ENCODE results near the gene CSF2RB. TPM values are rescaled to one million over a fixed set of nuclear protein-coding genes. Genes with fewer than 3 reads are reported as not detected.

Gene CSF2RB
- total RNA-seq, 1 experiment from 2014 or later, result not detected

DNA sequence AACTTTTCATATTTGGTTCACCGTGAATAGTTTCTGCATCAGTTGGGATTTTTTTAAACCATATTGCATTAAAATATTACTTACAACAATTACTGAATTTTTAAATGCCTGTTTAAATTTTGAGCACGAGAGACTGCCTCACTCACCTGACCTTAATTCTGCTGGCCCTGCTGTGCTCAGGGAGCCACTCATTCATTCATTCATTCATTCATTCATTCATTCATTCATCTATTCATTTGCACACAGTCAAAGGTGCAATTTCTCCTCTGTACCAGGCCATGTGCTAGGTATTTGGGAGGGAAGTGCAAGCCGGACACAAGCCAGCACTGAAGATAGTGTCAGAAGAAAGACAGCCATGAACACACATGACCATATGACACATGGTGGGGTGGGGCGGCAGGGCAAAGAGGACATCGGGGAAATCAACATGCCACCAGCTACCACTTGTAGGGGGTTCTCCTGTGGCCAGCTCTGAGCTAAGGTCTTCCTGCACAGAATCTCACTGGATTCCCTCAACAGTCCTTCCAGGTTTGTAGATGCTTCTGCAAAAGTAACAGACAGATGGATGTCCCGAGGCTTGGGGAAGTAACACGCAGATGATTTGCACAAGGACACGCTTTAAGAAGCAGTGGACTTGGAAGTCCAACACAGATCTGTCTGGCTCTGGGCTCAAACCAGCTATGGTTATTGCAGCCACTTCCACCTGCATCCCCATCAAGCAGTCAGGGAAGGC is 568 bp upstream of the CSF2RB start:
- in situ Hi-C loops (cut with HindIII; ENCODE audit: low sequenced_read_pairs), result no loop called here
- peak; percentile 4 for DNase-seq (ENCODE audit: low spot score)

DNA sequence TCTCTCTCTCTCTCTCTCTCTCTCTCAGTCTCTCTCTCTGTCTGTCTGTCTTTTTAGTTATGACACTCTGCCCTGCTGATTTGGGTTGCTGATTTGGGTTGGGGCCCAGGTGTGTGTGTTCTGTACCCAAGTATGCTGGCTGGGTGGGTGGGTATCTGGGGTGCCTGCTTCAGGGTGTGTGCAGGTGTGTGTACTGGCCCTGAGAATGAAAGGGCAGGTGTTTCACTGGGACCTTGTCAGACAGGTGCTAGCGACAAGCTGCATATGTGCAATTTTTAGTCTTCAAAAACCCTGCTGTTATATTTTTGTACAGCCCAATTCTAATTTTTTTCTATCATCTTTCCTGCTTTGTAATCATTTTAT is 943 bp downstream of the CSF2RB start:
- in situ Hi-C loops (cut with HindIII; ENCODE audit: low sequenced_read_pairs), result no loop called here
- DNase-seq (ENCODE audit: low spot score), result no peak

DNA sequence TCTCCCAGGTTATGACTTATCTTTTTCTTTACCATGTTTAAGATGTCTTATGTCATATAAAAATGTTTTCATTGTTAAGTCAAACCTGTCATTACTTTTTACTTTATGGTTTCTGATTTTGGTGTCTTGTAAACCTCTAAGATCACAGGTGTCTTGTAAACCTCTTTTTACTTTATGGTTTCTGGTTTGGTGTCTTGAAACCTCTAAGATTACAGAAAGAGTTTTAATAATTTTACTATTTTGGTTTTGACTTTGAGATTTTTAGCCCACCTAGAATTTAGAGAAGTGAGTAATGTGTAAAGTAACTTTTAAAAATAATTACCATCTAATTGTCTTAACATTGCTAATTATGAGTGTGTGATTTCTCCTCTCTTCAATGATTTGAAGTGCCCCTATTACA is 2.6 kb downstream of the CSF2RB start:
- no peak for DNase-seq (ENCODE audit: low spot score)
- in situ Hi-C loops (cut with HindIII; ENCODE audit: low sequenced_read_pairs), result no loop called here

DNA sequence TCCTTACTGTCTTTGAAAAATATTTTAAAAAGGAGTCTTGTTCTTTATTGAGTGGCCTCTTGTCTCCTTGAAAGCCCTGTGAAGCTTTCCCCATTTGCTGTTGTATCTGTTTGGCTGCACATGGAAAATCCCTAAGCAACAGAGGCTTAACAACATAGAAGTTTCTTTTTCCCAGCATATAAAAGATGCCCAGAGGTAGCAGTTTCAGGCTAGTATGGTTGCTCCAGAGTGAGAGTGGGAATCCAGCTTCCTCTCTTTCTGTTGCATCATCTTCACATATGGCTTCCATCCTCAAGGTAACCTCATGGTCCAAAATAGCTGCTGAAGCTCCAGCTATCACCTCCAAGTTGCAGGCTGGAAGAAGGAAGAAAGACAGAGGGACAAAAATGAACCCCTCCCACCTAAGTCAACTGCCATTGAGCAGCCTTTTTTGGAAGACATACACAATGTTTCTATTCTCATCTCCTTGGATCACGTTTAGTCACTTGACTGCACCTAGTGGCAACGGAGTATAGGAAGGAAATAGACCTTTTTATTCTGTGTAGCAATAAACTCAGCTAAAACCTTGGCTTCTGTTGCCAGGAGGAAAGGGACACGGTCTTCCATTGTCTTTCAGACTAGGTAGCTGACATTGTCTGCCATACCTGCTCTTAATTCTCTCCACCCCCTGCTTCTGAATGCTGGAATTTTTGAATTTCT is 5.3 kb downstream of the CSF2RB start:
- in situ Hi-C loops (cut with HindIII; ENCODE audit: low sequenced_read_pairs), result no loop called here
- no peak for DNase-seq (ENCODE audit: low spot score)

DNA sequence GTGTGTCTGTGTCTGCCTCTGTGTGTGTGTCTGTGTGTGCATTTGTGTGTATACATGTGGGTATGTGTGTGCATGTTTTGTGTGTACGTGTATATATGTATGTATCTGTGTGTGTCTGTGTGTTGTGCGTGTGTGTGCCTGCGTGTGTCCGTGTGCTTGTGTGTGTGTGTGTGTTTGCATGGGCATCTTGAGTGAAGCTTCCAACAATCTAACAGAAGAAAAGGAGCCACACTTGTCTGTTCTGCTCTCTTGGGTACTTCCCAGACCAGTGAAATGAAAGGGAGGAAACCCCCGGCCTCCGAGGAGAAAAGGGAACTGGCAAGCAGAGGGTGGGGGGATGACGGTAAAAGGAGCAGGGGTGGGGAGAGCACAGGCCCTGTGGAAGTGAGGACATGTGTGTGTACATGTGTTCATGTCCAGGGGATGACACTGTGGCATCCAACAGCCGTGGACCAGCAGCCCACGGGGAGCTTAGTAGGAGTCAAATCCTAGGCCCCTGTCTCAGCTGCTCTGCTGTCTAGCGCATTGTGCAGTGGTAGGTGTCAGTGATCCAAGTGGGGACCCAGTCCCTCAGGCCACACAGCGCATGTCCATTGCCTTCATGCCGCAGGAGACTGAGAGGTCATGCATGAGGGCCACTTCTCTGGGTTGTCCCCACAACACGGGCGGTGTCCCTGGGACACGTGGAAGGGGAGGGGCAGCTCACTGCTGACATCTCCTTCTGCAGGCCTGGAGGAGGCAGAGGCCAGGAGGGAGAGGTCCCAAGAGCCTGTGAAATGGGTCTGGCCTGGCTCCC is 8.1 kb downstream of the CSF2RB start:
- in situ Hi-C loops (cut with HindIII; ENCODE audit: low sequenced_read_pairs), result no loop called here

DNA sequence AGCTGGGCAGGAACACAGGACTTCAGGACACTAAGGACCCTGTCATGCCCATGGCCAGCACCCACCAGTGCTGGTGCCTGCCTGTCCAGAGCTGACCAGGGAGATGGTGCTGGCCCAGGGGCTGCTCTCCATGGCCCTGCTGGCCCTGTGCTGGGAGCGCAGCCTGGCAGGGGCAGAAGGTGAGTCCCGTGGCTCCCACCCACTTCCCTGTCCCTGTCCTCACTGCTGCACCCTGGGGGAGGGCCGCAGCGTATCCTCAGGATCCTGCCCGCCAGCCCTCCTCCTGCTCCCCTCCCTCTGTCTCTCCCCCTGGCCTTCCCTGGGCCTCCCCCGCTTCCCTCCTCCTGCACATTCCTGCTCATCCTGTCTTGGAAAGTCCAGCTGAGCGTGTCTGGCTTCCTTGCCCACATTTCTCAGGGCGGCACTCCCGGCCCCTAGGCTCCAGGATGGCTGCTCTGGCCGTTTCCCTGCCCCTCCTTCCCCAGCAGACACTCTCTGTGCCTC is 8.7 kb downstream of the CSF2RB start:
- DNase-seq (ENCODE audit: low spot score), result no peak
- in situ Hi-C loops (cut with HindIII; ENCODE audit: low sequenced_read_pairs), result no loop called here

More for the DNA sequence above, 8.1 kb downstream of the CSF2RB start:
- DNase-seq (ENCODE audit: low spot score), result no peak

DNA sequence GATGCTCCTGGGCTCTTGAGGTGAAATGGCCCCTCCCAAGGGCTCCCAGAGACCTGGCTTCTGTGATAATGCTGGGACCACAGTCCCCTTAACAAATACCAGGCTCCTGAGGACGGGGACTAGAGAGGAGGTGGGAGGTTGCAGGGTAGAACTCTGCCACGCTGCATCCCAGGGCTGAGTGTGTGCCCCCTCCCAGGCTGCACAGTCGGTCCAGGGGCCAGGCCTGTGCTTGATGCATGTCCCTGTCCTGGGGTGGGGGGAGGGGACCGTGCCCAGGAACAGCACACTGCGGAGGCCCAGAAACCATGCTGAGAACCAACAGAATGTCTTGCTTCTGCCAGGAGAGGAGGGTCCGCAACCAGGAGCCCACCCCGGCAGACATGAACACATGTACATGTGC is 9.3 kb downstream of the CSF2RB start:
- no peak for DNase-seq (ENCODE audit: low spot score)
- in situ Hi-C loops (cut with HindIII; ENCODE audit: low sequenced_read_pairs), result no loop called here

DNA sequence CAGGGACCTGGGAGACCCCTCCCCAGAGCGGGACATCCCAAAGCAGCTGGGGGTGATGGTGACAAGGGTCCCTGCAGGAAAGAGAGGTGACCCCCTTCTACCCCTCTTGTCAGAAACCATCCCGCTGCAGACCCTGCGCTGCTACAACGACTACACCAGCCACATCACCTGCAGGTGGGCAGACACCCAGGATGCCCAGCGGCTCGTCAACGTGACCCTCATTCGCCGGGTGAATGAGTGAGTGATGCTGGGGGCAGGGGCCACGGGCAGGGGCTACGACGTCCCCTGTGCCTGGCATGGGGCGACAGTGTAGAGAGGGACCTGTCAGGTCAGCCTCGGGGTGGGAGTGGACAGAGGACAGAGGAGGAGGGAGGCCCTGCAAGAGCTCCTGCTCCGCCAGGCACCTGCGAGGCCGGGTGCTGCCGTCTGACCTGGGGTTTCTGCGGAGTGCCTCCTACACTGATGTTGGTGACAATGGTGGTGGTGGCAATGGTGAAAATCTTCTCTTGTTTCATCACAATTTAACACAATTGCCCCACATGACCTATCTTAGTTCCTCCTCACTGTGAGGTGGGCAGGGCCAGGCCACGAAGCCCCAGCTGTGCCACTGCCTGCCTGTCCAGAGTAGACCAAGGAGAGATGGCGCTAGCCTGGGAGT is 9.8 kb downstream of the CSF2RB start:
- DNase-seq (ENCODE audit: low spot score), result no peak
- in situ Hi-C loops (cut with HindIII; ENCODE audit: low sequenced_read_pairs), result no loop called here

DNA sequence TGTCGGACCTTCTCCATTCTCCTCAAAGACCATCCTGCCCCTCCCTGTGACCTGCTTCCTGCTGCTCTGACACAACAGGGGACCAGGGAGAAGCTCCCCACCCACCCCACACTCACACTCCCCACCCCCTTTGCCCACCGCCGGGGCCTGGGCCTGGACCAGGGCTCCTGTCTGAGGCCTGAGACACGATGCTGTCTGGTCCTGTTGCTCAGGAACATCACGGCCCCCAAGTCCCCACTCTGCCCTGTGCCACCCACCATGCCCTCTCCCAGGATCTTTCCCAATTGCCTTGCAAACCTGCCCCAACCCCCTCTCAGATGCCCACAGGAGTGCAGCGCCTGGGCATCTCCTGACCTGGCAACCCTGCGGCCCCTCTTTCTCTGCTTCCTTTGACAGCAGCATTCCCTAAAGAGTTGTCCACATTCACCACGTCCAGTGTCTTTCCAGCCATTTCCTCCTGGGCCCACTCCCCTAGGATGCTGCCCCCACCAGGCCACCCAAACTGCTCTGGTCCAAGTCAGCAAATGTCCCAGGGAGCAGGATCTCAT is 10.8 kb downstream of the CSF2RB start:
- no peak for DNase-seq (ENCODE audit: low spot score)
- in situ Hi-C loops (cut with HindIII; ENCODE audit: low sequenced_read_pairs), result no loop called here

DNA sequence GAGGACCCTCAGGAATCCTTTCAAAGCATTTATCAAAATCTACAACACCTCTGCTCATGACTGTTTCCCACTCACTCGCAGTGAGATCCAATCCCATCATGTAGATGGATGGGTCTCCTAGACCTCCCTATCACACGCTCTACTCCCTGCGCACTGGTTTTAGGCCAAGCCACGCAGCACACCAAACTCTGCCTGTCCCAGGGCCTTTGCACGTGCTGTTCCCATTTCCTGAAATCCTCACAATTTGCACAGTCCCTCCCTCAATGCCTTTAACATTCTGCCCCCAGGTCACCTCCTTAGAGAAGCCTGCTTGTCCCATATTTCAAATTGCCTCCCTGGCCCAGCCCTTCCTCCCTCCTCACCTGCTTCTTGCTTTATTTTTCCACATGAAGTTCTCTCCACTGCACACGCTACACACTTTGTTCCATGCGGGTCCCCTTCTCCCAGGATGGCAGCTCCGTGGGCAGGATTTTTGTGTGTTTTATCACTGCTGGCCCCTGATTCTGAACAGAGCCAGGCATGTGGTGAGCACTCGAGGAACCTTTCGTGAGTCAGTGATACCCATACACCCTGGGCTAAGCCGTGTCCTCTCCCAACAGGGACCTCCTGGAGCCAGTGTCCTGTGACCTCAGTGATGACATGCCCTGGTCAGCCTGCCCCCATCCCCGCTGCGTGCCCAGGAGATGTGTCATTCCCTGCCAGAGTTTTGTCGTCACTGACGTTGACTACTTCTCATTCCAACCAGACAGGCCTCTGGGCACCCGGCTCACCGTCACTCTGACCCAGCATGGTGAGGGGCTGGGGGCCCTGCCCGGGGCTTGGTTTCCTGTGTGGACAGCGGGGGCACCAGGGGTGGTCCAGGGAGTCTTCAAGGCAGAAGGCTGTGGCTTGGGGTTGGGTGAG is 12.2 kb downstream of the CSF2RB start:
- in situ Hi-C loops (cut with HindIII; ENCODE audit: low sequenced_read_pairs), result no loop called here
- no peak for DNase-seq (ENCODE audit: low spot score)

DNA sequence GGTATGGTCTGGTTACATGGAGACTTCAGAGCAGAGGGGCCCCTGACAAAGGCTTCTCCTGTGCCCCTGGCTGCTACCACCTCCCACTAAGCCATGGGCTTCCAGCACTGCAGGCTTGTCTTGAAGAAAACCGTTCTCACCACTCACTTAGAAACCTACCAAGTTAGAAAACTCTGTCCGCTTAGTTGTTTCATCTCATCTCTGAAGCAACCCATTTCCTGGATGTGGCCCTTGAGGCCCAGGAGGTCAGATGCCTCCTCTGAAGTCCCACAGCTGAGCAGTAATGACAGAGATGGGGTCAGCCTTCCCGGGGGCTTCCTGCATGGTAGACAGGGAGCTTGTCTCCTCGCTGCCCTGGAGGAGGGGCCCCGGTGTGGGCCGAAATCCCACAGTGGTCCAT is 12.9 kb downstream of the CSF2RB start:
- DNase-seq (ENCODE audit: low spot score), result no peak
- in situ Hi-C loops (cut with HindIII; ENCODE audit: low sequenced_read_pairs), result no loop called here

DNA sequence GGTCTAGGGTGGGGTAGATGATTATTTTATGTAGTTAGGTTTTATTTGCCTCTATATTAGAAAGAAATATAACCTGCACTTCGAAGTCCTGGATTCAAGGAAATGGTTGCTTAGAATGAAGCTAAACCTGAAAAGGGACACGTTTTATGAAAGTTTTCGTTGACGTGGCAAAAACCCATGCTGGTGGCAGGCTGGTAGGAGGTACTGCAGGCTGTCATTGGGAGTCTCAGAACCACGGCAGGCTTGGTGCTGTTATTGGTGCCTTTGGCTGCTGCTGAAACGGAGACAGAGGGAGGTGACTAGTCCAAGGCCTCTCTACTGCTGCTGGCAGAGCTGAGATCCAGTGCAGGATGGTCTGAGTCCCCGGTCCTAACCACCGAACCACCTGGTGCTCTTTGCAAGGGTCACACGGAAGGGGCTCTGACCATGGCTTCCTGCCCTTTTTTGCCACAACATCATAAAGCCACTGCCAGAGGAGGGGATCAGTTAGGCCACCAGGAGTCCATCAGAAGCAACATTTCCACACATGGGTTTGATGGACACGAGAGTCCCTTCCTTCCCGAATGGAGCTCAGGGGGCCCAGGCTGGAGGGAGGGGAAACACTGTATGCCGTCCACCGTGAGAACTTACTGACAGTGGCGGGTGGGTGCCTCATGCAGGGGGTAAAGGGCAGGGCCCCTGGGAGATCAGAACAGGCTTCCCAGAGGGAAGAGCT is 13.4 kb downstream of the CSF2RB start:
- in situ Hi-C loops (cut with HindIII; ENCODE audit: low sequenced_read_pairs), result no loop called here
- DNase-seq (ENCODE audit: low spot score), result no peak

DNA sequence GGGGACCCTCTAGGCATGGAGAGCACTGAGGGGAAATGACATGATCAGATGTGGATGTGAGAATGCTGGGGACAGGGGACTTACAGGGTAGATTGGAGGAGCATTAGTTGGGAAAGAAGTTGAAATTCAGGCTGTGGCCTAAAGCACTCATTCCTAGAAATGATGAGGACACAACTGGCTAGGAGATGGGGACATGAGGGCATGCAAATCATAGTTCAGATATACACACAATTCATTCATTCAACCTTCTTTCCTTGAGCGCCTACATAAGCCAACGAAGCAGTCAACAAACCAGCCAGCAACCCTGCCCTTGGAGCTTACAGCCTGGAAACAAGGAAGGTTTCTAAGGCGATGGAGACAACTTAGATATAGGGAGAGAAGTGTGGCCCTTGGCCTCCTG is 14.2 kb downstream of the CSF2RB start:
- in situ Hi-C loops (cut with HindIII; ENCODE audit: low sequenced_read_pairs), result no loop called here

DNA sequence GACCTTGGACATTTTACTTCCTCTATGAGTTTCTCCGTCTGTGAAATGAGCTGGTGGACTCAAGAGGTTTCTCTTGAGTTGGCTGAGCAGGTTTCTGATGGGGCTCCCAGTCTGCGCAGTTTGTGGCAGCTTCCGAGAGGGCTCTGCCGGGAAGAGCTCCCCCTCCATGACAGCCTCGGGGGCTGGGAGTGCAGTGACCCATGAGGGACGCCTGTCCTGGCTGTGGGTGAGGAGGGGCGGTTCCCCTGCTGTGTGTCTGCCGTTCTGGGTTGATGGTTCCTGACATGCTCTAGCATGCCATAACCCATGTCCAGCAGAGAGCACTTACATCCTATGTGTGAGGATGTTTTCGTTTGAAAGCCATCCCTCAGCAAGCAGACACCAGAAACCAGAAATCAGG is 14.8 kb downstream of the CSF2RB start:
- in situ Hi-C loops (cut with HindIII; ENCODE audit: low sequenced_read_pairs), result no loop called here
- DNase-seq (ENCODE audit: low spot score), result no peak

More for the DNA sequence above, 14.2 kb downstream of the CSF2RB start:
- DNase-seq (ENCODE audit: low spot score), result no peak

DNA sequence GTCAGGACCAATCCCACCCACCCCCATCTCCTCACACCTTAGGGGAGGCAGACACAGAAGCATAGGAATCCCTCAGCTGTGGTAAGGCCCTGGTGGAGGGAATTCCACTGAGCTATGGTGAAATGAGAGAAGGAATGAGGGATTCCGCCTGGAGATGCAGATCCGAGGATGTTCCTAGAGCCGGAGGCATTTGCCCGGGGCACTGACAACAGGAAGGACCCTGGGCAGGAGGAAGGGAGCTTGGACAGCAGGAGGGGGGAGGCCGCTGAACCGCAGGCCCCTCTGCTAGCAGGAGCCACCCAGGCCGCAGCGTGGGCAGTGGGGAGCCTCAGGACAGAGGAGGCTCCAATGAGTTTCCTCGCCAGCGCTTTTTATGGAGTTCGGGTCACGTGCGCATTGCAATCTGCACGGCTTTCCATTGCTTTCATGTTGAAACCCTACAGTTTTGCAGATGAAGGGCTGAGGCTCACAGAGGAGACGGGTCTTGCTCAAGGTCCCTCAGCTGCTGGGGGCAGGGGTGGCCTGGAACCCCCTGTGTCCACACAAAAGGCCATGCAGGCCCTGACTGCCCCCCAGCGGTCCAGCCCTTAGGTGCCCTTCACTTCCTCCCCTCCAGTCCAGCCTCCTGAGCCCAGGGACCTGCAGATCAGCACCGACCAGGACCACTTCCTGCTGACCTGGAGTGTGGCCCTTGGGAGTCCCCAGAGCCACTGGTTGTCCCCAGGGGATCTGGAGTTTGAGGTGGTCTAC is 15.5 kb downstream of the CSF2RB start:
- DNase-seq (ENCODE audit: low spot score), result no peak

DNA sequence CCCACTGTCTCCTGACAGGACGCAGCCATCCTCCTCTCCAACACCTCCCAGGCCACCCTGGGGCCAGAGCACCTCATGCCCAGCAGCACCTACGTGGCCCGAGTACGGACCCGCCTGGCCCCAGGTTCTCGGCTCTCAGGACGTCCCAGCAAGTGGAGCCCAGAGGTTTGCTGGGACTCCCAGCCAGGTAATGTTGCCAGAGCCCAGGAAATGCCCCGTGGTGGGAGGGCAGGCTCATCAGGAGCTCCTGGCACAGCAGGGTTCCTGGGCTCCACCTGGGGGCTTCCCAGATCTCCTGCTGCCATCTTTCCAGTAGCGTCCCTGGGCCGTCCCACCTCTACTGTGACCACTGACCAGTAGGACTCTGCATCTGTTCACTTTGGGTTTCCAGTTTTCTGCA is 16.2 kb downstream of the CSF2RB start:
- DNase-seq (ENCODE audit: low spot score), result no peak
- in situ Hi-C loops (cut with HindIII; ENCODE audit: low sequenced_read_pairs), result no loop called here

More for the DNA sequence above, 15.5 kb downstream of the CSF2RB start:
- in situ Hi-C loops (cut with HindIII; ENCODE audit: low sequenced_read_pairs), result no loop called here
